CD4-positive, alpha-beta T cell treated with Interleukin-4 for 1 hour (primary cell): Measurements from ENCODE around the gene DNAJC18.
"Not testable (repeated sequence)": the region's sequence is repeated elsewhere in the genome, so short reads cannot be mapped to it uniquely, and the experiment has no call there.

Source experiments
- DNase-seq, 2 donors: peaks; one replicate each; pipeline ENCODE4 v3.0.0-alpha.2; 2020 to 2022

Gene DNAJC18

DNA sequence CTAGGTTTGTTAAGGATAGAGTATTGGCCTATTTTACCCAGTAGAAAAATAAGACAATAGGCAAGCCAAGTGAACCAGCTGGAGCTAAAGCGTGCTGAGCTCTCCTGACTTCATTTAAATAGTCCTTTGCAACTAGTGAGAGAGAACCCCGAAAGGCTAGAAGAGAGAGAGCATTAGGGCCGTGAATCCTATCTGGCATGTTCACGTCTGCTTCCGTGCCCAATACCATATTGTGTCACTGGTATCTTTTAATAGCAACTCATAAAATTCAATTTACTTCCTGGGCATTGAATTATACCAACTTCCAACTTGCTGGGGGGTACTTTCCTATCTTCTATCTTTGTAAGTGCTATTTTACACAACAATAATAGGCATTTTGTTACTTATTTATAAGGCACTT lies 13.8 kb downstream of the DNAJC18 start:
- no peak for DNase-seq

- DNase-seq = peak; percentile 74 to 88
Measured at GRCh38 chr5:139422307-139422893, 16.9 kb downstream of the DNAJC18 start.

DNA sequence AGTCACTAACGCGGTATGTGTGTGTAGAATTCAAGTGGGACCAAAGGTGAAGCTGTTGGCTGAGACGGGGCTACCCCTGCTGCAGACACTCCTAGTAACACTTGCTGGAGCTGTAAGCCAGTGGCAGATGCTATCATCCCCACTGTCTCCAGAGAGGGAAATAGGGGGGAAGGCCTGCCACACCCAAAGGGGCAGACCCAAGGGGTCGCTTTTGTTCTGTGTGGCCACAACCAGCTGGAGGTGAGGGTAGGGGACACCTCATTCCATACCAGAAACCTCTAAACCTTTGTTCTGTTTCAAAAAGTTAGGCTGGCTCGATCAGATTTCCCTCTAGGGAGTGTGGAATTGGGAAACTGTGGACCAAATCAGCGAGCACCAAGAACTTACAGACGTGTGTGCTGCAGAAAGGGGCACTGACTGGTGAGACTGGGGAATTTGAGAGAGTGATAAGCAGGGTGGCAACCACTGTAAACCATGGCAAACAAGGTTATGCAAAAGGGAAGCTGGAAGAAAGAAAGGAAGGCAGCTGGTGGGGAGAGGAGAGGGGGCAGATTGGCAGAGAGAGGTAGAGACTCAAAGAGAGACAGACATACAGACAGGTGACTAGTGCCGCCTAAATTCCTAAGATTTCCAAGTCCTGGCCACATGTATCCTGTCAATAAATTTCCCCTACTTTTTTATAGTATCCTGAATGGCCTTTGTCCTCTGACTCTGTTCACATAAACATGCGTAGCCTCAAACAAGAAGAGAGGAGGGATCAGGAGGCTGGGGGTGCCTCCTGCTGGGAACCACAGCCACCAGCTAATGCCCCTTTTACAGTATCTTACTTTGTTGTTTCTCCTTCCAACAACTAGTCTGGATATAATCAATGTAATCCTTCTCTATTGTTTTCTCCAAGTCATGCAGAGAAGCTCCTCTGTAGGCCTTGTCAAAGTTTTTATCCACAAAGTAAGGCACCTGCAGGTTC lies 19.8 kb downstream of the DNAJC18 start:
- DNase-seq = no peak

DNA sequence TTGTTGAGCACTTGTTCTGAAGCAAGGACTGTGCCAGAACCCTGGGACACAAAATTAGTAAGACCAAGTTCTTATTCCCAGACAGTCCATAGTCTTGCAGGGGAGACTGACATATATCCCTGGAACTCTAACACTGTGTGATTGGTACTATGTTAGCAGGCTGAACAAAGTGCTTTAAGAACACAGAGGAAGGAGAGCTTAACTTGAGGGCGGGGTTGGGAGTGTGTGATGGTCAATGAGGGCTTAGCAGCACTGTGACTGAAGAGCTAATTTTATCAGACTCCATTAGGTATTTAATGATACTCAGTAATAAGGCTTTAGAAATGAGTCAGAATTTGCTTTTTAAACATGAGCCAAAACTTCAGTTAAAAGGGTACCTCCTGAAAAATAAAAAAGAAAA lies 20.5 kb downstream of the DNAJC18 start:
- no peak for DNase-seq

GRCh38 chr5:139417214-139417613 lies 22.1 kb downstream of the DNAJC18 start:
- no peak for DNase-seq

DNA sequence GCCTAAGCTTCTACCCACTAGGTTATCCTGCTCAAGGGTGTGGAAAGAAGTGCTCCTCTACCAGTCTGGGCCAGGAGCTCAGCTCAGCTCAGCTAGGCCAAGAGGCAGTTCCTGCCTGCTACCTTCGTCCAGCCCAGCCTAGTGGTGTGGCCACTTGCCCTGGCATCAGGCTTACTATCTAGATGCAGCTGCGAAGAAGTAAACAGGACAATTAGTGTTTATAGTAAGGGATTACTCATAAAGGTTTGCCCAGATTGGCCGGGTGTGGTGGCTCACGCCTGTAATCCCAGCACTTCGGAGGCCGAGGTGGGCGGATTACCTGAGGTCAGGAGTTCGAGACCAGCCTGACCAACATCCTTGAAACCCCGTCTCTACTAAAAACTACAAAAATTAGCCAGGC lies 22.7 kb downstream of the DNAJC18 start:
- DNase-seq = no peak

- DNase-seq = no peak
Measured at GRCh38 chr5:139415869-139416268, 23.5 kb downstream of the DNAJC18 start.

- no peak for DNase-seq
Measured at GRCh38 chr5:139415221-139415861, 24.0 kb downstream of the DNAJC18 start.

GRCh38 chr5:139414581-139415130 lies 24.7 kb downstream of the DNAJC18 start:
- peak in 1 of 2 donors; percentile 17 for DNase-seq

- no peak for DNase-seq
Measured at GRCh38 chr5:139413963-139414362, 25.4 kb downstream of the DNAJC18 start.

- DNase-seq = no peak
Measured at GRCh38 chr5:139413153-139413552, 26.2 kb downstream of the DNAJC18 start.

- DNase-seq = no peak
Measured at GRCh38 chr5:139410993-139411828, 28.1 kb downstream of the DNAJC18 start.

DNA sequence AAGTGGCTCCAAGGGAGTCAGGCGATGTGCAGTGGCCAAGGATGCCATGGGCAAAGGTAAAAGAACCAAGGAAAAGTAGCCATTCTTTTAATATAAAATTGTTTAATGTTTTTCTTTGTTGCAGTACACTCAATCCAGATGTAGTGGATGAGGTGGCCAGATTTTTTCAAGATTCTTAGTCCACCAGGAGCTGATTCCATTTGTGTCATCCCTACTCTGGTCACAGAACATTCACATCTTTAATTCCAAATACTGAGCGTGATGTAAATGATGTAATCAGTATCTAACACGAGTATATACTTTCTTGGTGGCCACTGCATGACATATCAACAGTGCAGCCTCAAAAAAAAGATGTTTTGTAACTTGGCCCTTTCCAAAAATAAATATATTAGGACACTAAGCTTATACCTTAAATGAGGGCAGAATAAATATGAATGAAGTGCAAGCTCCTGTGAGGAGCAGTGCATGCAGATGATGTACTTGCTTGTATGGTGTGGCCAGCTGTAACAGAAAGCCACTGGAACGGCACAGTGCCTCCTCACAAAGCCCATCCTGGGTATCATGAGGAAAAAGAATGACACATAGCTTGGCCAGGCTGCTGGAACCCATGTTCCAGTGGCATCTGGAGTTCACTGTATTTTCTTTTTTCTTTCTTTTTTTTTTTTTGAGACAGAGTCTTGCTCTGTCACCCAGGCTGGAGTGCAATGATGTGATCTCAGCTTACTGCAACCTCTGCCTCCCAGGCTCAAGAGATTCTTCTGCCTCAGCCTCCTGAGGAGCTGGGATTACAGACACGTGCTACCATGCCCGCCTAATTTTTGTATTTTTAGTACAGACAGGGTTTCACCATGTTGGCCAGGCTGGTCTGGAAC lies 29.0 kb downstream of the DNAJC18 start:
- no peak for DNase-seq

DNA sequence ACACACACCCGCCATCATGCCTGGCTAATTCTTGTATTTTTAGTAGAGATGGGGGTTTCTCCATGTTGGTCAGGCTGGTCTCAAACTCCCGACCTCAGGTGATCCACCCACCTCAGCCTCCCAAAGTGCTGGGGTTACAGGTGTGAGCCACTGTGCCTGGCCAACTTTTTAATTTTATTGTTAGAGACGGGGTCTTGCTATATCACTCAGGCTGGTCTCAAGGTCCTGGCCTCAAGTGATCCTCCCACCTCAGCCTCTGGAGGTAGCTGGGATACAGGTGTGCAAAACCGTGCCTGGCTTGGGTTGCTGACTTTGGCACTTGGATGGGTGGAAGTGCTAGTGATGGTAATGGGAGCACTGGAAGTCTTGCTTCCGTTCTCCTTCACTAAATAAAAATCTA lies 30.2 kb downstream of the DNAJC18 start:
- DNase-seq = not testable (repeated sequence)

DNA sequence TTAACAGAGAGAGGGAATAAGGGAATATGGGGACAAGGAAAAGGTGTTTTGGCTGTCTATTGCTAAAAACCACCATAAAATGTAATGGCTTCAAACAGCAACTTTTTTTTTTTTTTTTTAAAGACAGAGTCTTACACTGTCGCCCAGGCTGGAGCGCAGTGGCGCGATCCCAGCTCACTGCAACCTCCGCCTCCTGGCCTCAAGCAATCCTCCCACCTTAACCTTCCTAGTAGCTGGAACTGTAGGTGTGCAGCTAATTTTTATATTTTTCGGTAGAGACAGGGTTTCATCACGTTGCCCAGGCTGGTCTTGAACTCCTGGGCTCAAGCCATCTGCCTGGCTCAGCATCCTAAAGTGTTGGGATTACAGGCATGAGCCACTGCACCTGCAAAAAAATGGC lies 31.1 kb downstream of the DNAJC18 start:
- DNase-seq = no peak

GRCh38 chr5:139407517-139407916 lies 31.8 kb downstream of the DNAJC18 start:
- no peak for DNase-seq

- DNase-seq = no peak
Measured at GRCh38 chr5:139406963-139407362, 32.4 kb downstream of the DNAJC18 start.

DNA sequence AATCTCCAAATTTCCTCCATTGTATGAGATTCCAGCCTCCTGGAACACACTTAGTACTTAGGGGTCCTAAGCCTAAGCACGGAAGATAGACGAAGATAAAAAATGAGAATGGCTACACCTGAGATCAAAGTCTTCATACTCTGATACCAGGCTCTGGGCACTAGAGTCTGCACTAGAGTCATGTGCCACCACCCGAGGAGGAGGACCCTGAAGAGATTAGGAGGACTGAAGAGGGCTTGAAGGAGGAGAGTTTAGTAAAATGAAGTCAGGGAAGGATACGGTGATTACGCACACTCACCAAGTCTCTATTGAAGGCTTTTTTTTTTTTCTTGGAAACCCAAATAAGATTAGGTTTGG lies 34.9 kb downstream of the DNAJC18 start:
- no peak for DNase-seq

GRCh38 chr5:139403787-139404483 lies 35.4 kb downstream of the DNAJC18 start, which contains the start of gene SPATA24:
TSS of gene SPATA24 (minus strand) at chr5:139404089. CDS start at chr5:139404060, 29 bp downstream.
- peak; percentile 98 for DNase-seq

DNA sequence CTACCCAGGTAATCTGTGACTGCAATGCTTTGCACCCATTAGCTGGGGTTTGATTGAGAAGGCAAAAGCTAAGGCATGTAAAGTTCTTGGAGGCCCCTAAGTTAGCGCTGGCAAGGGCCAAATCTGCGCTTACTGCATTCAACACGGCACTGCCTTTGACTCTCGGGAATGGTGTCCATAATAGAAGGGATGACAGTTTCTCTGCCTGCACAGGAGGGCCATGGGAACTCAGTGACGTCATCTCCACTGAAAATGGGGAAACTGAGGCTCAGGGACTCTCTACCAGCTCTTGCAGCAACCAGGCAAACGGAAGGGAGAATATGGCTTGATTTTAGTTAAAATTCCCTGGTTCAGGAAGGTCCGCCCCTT lies 35.9 kb downstream of the DNAJC18 start:
- no peak for DNase-seq
